HepG2 (cell line): ENCODE measurements around the gene PSMD1.

Experiments
- CAMTA2 ChIP-seq: sonication (generic); formaldehyde crosslinking; IDR thresholded peaks from 2 replicates; pipeline ENCODE4 v1.4.0; 2020; ENCODE audit warnings: mild to moderate bottlenecking, missing genetic modification reagents, borderline replicate concordance
- CREB1 ChIP-seq, 2 experiments: fragments of 450-650 bp in 1 of 2; IDR thresholded peaks; 2 replicates each; pipeline ENCODE4 v1.6.1; 2016 to 2017; ENCODE audit warnings: control low read depth in 1 of 2, mild to moderate bottlenecking in 1 of 2, missing compliant biosample characterization in 1 of 2, missing genetic modification characterization in 1 of 2
- SMYD3 ChIP-seq: sonication (generic); formaldehyde crosslinking; IDR thresholded peaks from 2 replicates; pipeline ENCODE4 v1.8.1; 2023; ENCODE audit warnings: mild to moderate bottlenecking, missing genetic modification reagents
- TAF15 ChIP-seq: fragments of 200-400 bp; formaldehyde crosslinking; IDR thresholded peaks from one replicate; pipeline ENCODE4 v1.6.1; 2018; ENCODE audit warnings: mild to moderate bottlenecking, low read depth, low read length; ENCODE audit not compliant: poor library complexity, severe bottlenecking
- TCF7L2 ChIP-seq: IDR thresholded peaks from 2 replicates; pipeline ENCODE4 v1.6.1; 2011; ENCODE audit warnings: mild to moderate bottlenecking, low read depth, low read length, moderate library complexity
- ZNF282 ChIP-seq: fragments of 450-650 bp; IDR thresholded peaks from 2 replicates; pipeline ENCODE4 v1.6.1; 2018; ENCODE audit not compliant: partially characterized antibody

DNA sequence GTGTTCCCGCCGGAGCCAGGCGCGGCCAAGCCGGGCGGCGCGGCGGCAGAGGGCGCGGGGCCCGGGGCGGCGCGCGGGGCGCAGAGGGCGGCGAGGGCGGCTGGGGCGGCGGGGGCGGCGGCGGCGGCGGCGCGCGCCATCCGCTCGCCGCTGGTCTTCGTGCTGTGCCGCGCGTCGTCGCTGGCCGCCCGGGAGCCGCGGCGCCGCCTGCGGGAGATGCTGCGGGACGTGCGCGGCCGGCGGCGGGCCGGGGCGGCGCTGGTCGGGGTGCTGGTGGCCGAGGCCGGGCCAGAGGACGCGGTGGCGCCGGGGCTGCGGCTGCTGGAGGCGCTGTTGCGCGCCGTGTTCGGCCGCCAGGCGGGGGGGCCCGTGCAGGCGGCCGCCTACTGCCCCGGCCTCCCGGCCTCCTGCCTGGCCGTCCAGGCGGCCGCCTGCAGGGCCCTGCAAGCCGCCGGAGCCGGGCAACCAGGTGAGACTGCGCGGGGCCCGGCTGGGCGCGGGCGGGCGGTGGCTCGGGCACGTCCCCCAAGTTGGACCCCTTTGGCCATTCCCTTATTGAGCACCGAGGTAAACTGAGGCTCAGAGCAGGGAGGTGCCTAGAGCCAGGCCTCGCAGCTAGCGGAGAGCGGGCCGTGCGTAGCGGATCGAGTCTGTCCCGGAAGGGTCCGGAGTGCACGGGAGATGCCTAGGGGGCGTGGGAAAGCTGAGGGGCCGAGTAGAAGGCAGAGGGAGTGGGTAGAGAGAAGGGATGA is 18.8 kb upstream of the PSMD1 start:
- TF ChIP-seq TCF7L2: no peak
- TF ChIP-seq TAF15: no peak
- no peak for TF ChIP-seq ZNF282
- TF ChIP-seq SMYD3 (CRISPR knock-in tag): no peak
- TF ChIP-seq CREB1 (IDR thresholded peaks at IDR 0.05): no peak
- no peak for TF ChIP-seq CREB1 (CRISPR knock-in tag; IDR thresholded peaks at IDR 0.05)
- TF ChIP-seq CAMTA2 (CRISPR knock-in tag): no peak
